Renal cortex interstitium (tissue), 11 donors: Measurements from ENCODE around the gene COL4A6. TPM values are rescaled to one million over a fixed set of nuclear protein-coding genes. Genes with fewer than 3 reads are reported as not detected.
A peak's percentile ranks its signal among the peaks of the same experiment; 100 is the strongest.

Source experiments
- DNase-seq, 11 donors: peaks; one replicate each; pipeline ENCODE4 v3.0.0-alpha.2; 2013; ENCODE audit warnings: low read depth in 9 of 11, low spot score in 4 of 11; ENCODE audit errors: extremely low read depth in 1 of 11
- polyA plus RNA-seq, 3 donors: library from polyadenylated mRNA; unstranded; fragments of 120-200 nt; gene quantifications; one replicate each; pipeline ENCODE4 v1.2.1, GENCODE V29; 2013; ENCODE audit not compliant: insufficient read length in 3 of 3

The COL4A6 gene
- polyA plus RNA-seq, 3 donors: 14.1 to 17.8 (median 14.2) TPM

GRCh38 chrX:108299704-108300103 lies 138.5 kb downstream of the COL4A6 start:
- DNase-seq: no peak

- DNase-seq: peak in 3 of 11 donors; percentile 37 to 70 (median 62)
These were observed 139.1 kb downstream of the COL4A6 start for GRCh38 chrX:108299101-108299591.

GRCh38 chrX:108298165-108298602 lies 140.0 kb downstream of the COL4A6 start:
- no peak for DNase-seq

- no peak for DNase-seq
These were observed 140.9 kb downstream of the COL4A6 start for GRCh38 chrX:108297290-108297689.

GRCh38 chrX:108292053-108292452 lies 146.2 kb downstream of the COL4A6 start:
- DNase-seq: no peak

- no peak for DNase-seq
These were observed 152.3 kb downstream of the COL4A6 start for GRCh38 chrX:108285918-108286317.

GRCh38 chrX:108285356-108285755 lies 152.9 kb downstream of the COL4A6 start:
- DNase-seq: no peak

GRCh38 chrX:108275732-108276131 lies 162.5 kb downstream of the COL4A6 start:
- no peak for DNase-seq

GRCh38 chrX:108271397-108271787 lies 166.8 kb downstream of the COL4A6 start:
- no peak for DNase-seq

GRCh38 chrX:108270739-108271396 lies 167.4 kb downstream of the COL4A6 start:
- no peak for DNase-seq

GRCh38 chrX:108270280-108270679 lies 167.9 kb downstream of the COL4A6 start:
- DNase-seq: no peak

- DNase-seq: no peak
These were observed 169.7 kb downstream of the COL4A6 start for GRCh38 chrX:108268434-108269080.

- no peak for DNase-seq
These were observed 170.7 kb downstream of the COL4A6 start for GRCh38 chrX:108267557-108267956.

GRCh38 chrX:108264376-108264775 lies 173.8 kb downstream of the COL4A6 start:
- DNase-seq: no peak

- no peak for DNase-seq
These were observed 176.5 kb downstream of the COL4A6 start for GRCh38 chrX:108261549-108262203.

- no peak for DNase-seq
These were observed 180.7 kb downstream of the COL4A6 start for GRCh38 chrX:108257556-108257955.

- no peak for DNase-seq
These were observed 183.6 kb downstream of the COL4A6 start for GRCh38 chrX:108254636-108255035.

GRCh38 chrX:108250654-108251579 lies 187.3 kb downstream of the COL4A6 start:
- no peak for DNase-seq

GRCh38 chrX:108246304-108246954 lies 191.8 kb downstream of the COL4A6 start:
- no peak for DNase-seq
